LoVo (cell line): ENCODE results near the gene SCD5.
"Not testable (repeated sequence)": the region's sequence is repeated elsewhere in the genome, so short reads cannot be mapped to it uniquely, and the experiment has no call there.

Experiments used
- DNase-seq: peaks from one replicate; pipeline ENCODE4 v3.0.0-alpha.2; 2016; ENCODE audit warnings: low spot score

SCD5 gene

GRCh38 chr4:82798168-82799005 is at the start of gene SCD5:
SCD5 (minus strand) TSS chr4:82798796; CDS start chr4:82798537, 259 bp downstream.
- peak; percentile 81 for DNase-seq

GRCh38 chr4:82842593-82842992 is 44.0 kb upstream of the SCD5 start:
- no peak for DNase-seq

GRCh38 chr4:82839624-82840023 is 41.0 kb upstream of the SCD5 start:
- DNase-seq: no peak

GRCh38 chr4:82833696-82834313 is 35.2 kb upstream of the SCD5 start:
- peak; percentile 32 for DNase-seq

- not testable (repeated sequence) for DNase-seq
These were observed 34.5 kb upstream of the SCD5 start for GRCh38 chr4:82833060-82833459.

GRCh38 chr4:82825425-82825824 is 26.8 kb upstream of the SCD5 start:
- DNase-seq: no peak

GRCh38 chr4:82823062-82823461 is 24.5 kb upstream of the SCD5 start:
- DNase-seq: no peak

GRCh38 chr4:82820689-82821088 is 22.1 kb upstream of the SCD5 start:
- DNase-seq: no peak

GRCh38 chr4:82818664-82819662 is 20.4 kb upstream of the SCD5 start:
- no peak for DNase-seq

- DNase-seq: not testable (repeated sequence)
These were observed 18.3 kb upstream of the SCD5 start for GRCh38 chr4:82816874-82817273.

GRCh38 chr4:82814034-82814433 is 15.4 kb upstream of the SCD5 start:
- no peak for DNase-seq

- no peak for DNase-seq
These were observed 13.3 kb upstream of the SCD5 start for GRCh38 chr4:82811838-82812341.

GRCh38 chr4:82811392-82811791 is 12.8 kb upstream of the SCD5 start:
- no peak for DNase-seq

GRCh38 chr4:82810176-82810575 is 11.6 kb upstream of the SCD5 start:
- no peak for DNase-seq

GRCh38 chr4:82809619-82810018 is 11.0 kb upstream of the SCD5 start:
- DNase-seq: no peak

GRCh38 chr4:82803746-82804145 is 5.2 kb upstream of the SCD5 start:
- DNase-seq: no peak

GRCh38 chr4:82802911-82803310 is 4.3 kb upstream of the SCD5 start:
- DNase-seq: no peak

GRCh38 chr4:82801910-82802521 is 3.4 kb upstream of the SCD5 start:
- DNase-seq: peak; percentile 24

GRCh38 chr4:82799006-82799881 is 648 bp upstream of the SCD5 start:
- no peak for DNase-seq

GRCh38 chr4:82797405-82798111 is 1.0 kb downstream of the SCD5 start:
- no peak for DNase-seq
